HepG2 (cell line): ENCODE results near the gene BICDL2. TPM values are rescaled to one million over a fixed set of nuclear protein-coding genes. Genes with fewer than 3 reads are reported as not detected.

Experiments
- AHR ChIP-seq: IDR thresholded peaks from 2 replicates; pipeline ENCODE4 v1.6.1; 2018; ENCODE audit warnings: missing genetic modification reagents, missing compliant biosample characterization
- HNRNPL ChIP-seq: fragments of 200-400 bp; formaldehyde crosslinking; IDR thresholded peaks from 2 replicates; pipeline ENCODE4 v1.6.1; 2017; ENCODE audit warnings: mild to moderate bottlenecking, low read depth, low read length
- JUN ChIP-seq: sonication (generic); formaldehyde crosslinking; IDR thresholded peaks from 2 replicates; pipeline ENCODE4 v1.4.0; 2020; ENCODE audit warnings: mild to moderate bottlenecking, missing genetic modification reagents
- KLF15 ChIP-seq: sonication (generic); formaldehyde crosslinking; IDR thresholded peaks from 2 replicates; pipeline ENCODE4 v1.8.1; 2023; ENCODE audit warnings: borderline replicate concordance, mild to moderate bottlenecking, inconsistent platforms, missing genetic modification reagents, mixed read lengths
- LCORL ChIP-seq, 2 experiments: fragments of 450-650 bp in 1 of 2; sonication (generic) in 1 of 2; formaldehyde crosslinking in 1 of 2; IDR thresholded peaks; 2 replicates each; pipeline versions ENCODE4 v1.5.0 to v1.6.1; 2017 to 2020; ENCODE audit warnings: antibody characterized with exemption in 1 of 2, missing genetic modification reagents in 1 of 2
- MYPOP ChIP-seq: sonication (generic); formaldehyde crosslinking; IDR thresholded peaks from 2 replicates; pipeline ENCODE4 v1.8.1; 2023; ENCODE audit warnings: mild to moderate bottlenecking, moderate library complexity, missing genetic modification reagents
- NAIF1 ChIP-seq: sonication (generic); formaldehyde crosslinking; IDR thresholded peaks from 2 replicates; pipeline ENCODE4 v1.5.0; 2020; ENCODE audit warnings: mild to moderate bottlenecking, missing genetic modification reagents, borderline replicate concordance
- RBAK ChIP-seq: sonication (generic); formaldehyde crosslinking; IDR thresholded peaks from 2 replicates; pipeline ENCODE4 v1.5.1; 2020; ENCODE audit warnings: mild to moderate bottlenecking, missing genetic modification reagents
- UBTF ChIP-seq: sonication (generic); formaldehyde crosslinking; IDR thresholded peaks from 2 replicates; pipeline ENCODE4 v1.4.0; 2020; ENCODE audit warnings: mild to moderate bottlenecking, missing genetic modification reagents
- YEATS2 ChIP-seq: sonication (generic); formaldehyde crosslinking; IDR thresholded peaks from 2 replicates; pipeline ENCODE4 v1.4.0; 2020; ENCODE audit warnings: missing genetic modification reagents, borderline replicate concordance
- ZNF253 ChIP-seq: sonication (generic); formaldehyde crosslinking; IDR thresholded peaks from 2 replicates; pipeline ENCODE4 v1.8.0; 2022; ENCODE audit warnings: mild to moderate bottlenecking, missing genetic modification reagents, borderline replicate concordance
- ZNF318 ChIP-seq: sonication (generic); formaldehyde crosslinking; IDR thresholded peaks from 2 replicates; pipeline ENCODE4 v1.4.0; 2020; ENCODE audit warnings: mild to moderate bottlenecking, missing genetic modification reagents
- ZNF441 ChIP-seq: sonication (generic); formaldehyde crosslinking; IDR thresholded peaks from 2 replicates; pipeline ENCODE4 v1.7.0; 2021; ENCODE audit warnings: missing genetic modification reagents, borderline replicate concordance
- ZNF446 ChIP-seq: sonication (generic); formaldehyde crosslinking; IDR thresholded peaks from 2 replicates; pipeline ENCODE4 v1.5.0; 2020; ENCODE audit warnings: mild to moderate bottlenecking, missing genetic modification reagents
- ZNF616 ChIP-seq: sonication (generic); formaldehyde crosslinking; IDR thresholded peaks from 2 replicates; pipeline ENCODE4 v1.5.0; 2020; ENCODE audit warnings: low read depth, mild to moderate bottlenecking, missing genetic modification reagents
- ZNF784 ChIP-seq: sonication (generic); formaldehyde crosslinking; IDR thresholded peaks from 2 replicates; pipeline ENCODE4 v1.5.1; 2020; ENCODE audit warnings: missing genetic modification reagents, mild to moderate bottlenecking, borderline replicate concordance
- polyA plus RNA-seq, 8 experiments: library from polyadenylated mRNA; depleted of rRNA in 3 of 8; stranded (reverse) in 7 of 8; unstranded in 1 of 8; fragments of >200 nt; fragmentation: Illumina TruSeq in 4 of 8; extraction: Trizol in 4 of 8; gene quantifications; 2 replicates each; pipeline versions ENCODE4 v1.2.1 to v1.2.3, GENCODE V29; 2011 to 2016; ENCODE audit warnings: low read depth in 4 of 8, missing spikeins in 1 of 8, mixed read lengths in 1 of 8; ENCODE audit not compliant: insufficient read depth in 1 of 8
- total RNA-seq, 5 experiments: library from RNA; depleted of rRNA; stranded (reverse); fragments of >200 nt; fragmentation: Illumina TruSeq; extraction: Trizol; gene quantifications; 2 replicates each; pipeline ENCODE4 v1.2.3, GENCODE V29; 2016; ENCODE audit warnings: low read depth in 1 of 5

The BICDL2 gene
- total and polyA plus RNA-seq, 2 of the 13 experiments (the other 11 are each of a cell fraction or from before 2014, with no cell fraction given) = 0.12 TPM; not detected in 1

- TF ChIP-seq KLF15 (CRISPR knock-in tag) = no peak
- TF ChIP-seq YEATS2 = no peak
- no peak for TF ChIP-seq JUN (CRISPR knock-in tag)
- no peak for TF ChIP-seq HNRNPL
- TF ChIP-seq ZNF616 (CRISPR knock-in tag) = peak; percentile 5; the same call in 1 of the 2 replicates
- TF ChIP-seq ZNF446 (CRISPR knock-in tag) = no peak; the same call in 1 of the 2 replicates
- peak; percentile 25; the same call in 1 of the 2 replicates for TF ChIP-seq ZNF441 (CRISPR knock-in tag)
- 0 out of 2 replicates have a peak, but pooled peaks have one; percentile 7 for TF ChIP-seq UBTF (CRISPR knock-in tag)
- no peak for TF ChIP-seq NAIF1 (CRISPR knock-in tag)
- no peak for TF ChIP-seq LCORL (IDR thresholded peaks at IDR 0.05)
- TF ChIP-seq LCORL (CRISPR knock-in tag; IDR thresholded peaks at IDR 0.05) = no peak
- TF ChIP-seq MYPOP (CRISPR knock-in tag) = no peak
- TF ChIP-seq AHR (CRISPR knock-in tag) = no peak
- peak; percentile 56; the same call in 1 of the 2 replicates for TF ChIP-seq ZNF784 (CRISPR knock-in tag)
- TF ChIP-seq RBAK (CRISPR knock-in tag) = no peak
- TF ChIP-seq ZNF253 (CRISPR knock-in tag) = no peak
- TF ChIP-seq ZNF318 (CRISPR knock-in tag) = no peak
These were observed 29.1 kb upstream of the BICDL2 start (continued) for GRCh38 chr16:3065742-3066439.
